Measurements from ENCODE around the gene ADAMTSL1.

GRCh38 chr9:18539203-18539693, 65.3 kb downstream of the ADAMTSL1 start:
- no peak for TF ChIP-seq POLR2A (IDR thresholded peaks at IDR 0.05)
- no peak for TF ChIP-seq CTCF (IDR thresholded peaks at IDR 0.05)
- no peak for TF ChIP-seq POLR2AphosphoS5 (IDR thresholded peaks at IDR 0.05)
- TF ChIP-seq EP300 (IDR thresholded peaks at IDR 0.05), result no peak

Measured in stomach (tissue), 4 donors.